ENCODE measurements around the gene ZFR.

ZFR gene

GRCh38 chr5:32365623-32366022 is 78.9 kb downstream of the ZFR start:
- no peaks in the 10 kb centered on the region for H3K4me1 ChIP-seq (ENCODE audit: low read length)
- no peak for TF ChIP-seq CTCF (IDR thresholded peaks at IDR 0.05; ENCODE audit: low read depth, low read length)
- TF ChIP-seq EZH2phosphoT487 (IDR thresholded peaks at IDR 0.05; ENCODE audit: low read depth), result no peak
- H3K9me3 ChIP-seq (ENCODE audit: insufficient read depth, low read length), result no peaks in the 10 kb centered on the region
- H3K36me3 ChIP-seq (replicated peaks; ENCODE audit: low read depth, low read length), result peaks cover 16% of the 10 kb centered on the region
- no peak overlapping the region for H3K4me2 ChIP-seq (ENCODE audit: low read length)
- H3K27ac ChIP-seq (ENCODE audit: low read length), result no peak overlapping the region
- no peaks in the 10 kb centered on the region for H4K20me1 ChIP-seq (ENCODE audit: insufficient read depth, low read length)
- no peak overlapping the region for H3K4me3 ChIP-seq (ENCODE audit: low read length)
- no peak overlapping the region for H2AFZ ChIP-seq (ENCODE audit: low read depth, low read length)
- H3K79me2 ChIP-seq (ENCODE audit: low read length), result no peaks in the 10 kb centered on the region
- H3K9ac ChIP-seq (ENCODE audit: low read length), result no peak overlapping the region
- no peaks in the 10 kb centered on the region for H3K27me3 ChIP-seq (ENCODE audit: low read depth, low read length)

GRCh38 chr5:32363030-32363429 is 81.5 kb downstream of the ZFR start:
- Histone ChIP-seq H3K4me1 (ENCODE audit: low read length) (no peaks in the 10 kb centered on the region), H4K20me1 (ENCODE audit: insufficient read depth, low read length) (no peaks in the 10 kb centered on the region), H3K4me3 (ENCODE audit: low read length) (no peak overlapping the region), H3K27me3 (ENCODE audit: low read depth, low read length) (no peaks in the 10 kb centered on the region), H3K79me2 (ENCODE audit: low read length) (no peaks in the 10 kb centered on the region), H2AFZ (ENCODE audit: low read depth, low read length) (no peak overlapping the region), H3K4me2 (ENCODE audit: low read length) (no peak overlapping the region), H3K9ac (ENCODE audit: low read length) (no peak overlapping the region), H3K27ac (ENCODE audit: low read length) (no peak overlapping the region), H3K36me3 (replicated peaks; ENCODE audit: low read depth, low read length) (peaks cover 13% of the 10 kb centered on the region), H3K9me3 (ENCODE audit: insufficient read depth, low read length) (no peaks in the 10 kb centered on the region)
- TF ChIP-seq EZH2phosphoT487 (IDR thresholded peaks at IDR 0.05; ENCODE audit: low read depth), result no peak
- no peak for TF ChIP-seq CTCF (IDR thresholded peaks at IDR 0.05; ENCODE audit: low read depth, low read length)

- H3K79me2 ChIP-seq (ENCODE audit: low read length), result no peaks in the 10 kb centered on the region
- H2AFZ ChIP-seq (ENCODE audit: low read depth, low read length), result no peak overlapping the region
- H3K4me1 ChIP-seq (ENCODE audit: low read length), result no peaks in the 10 kb centered on the region
- no peaks in the 10 kb centered on the region for H3K27me3 ChIP-seq (ENCODE audit: low read depth, low read length)
- no peaks in the 10 kb centered on the region for H4K20me1 ChIP-seq (ENCODE audit: insufficient read depth, low read length)
- H3K9me3 ChIP-seq (ENCODE audit: insufficient read depth, low read length), result no peaks in the 10 kb centered on the region
- TF ChIP-seq CTCF (IDR thresholded peaks at IDR 0.05; ENCODE audit: low read depth, low read length), result no peak
- TF ChIP-seq EZH2phosphoT487 (IDR thresholded peaks at IDR 0.05; ENCODE audit: low read depth), result no peak
- H3K4me3 ChIP-seq (ENCODE audit: low read length), result no peak overlapping the region
- H3K27ac ChIP-seq (ENCODE audit: low read length), result no peak overlapping the region
- no peak overlapping the region for H3K9ac ChIP-seq (ENCODE audit: low read length)
- no peak overlapping the region for H3K4me2 ChIP-seq (ENCODE audit: low read length)
- peaks cover 13% of the 10 kb centered on the region for H3K36me3 ChIP-seq (replicated peaks; ENCODE audit: low read depth, low read length)
Observed at GRCh38 chr5:32362527-32362926, 82.0 kb downstream of the ZFR start.

GRCh38 chr5:32360906-32361305 is 83.6 kb downstream of the ZFR start:
- Histone ChIP-seq H3K79me2 (ENCODE audit: low read length) (no peaks in the 10 kb centered on the region), H4K20me1 (ENCODE audit: insufficient read depth, low read length) (no peaks in the 10 kb centered on the region), H3K9me3 (ENCODE audit: insufficient read depth, low read length) (no peaks in the 10 kb centered on the region), H3K4me1 (ENCODE audit: low read length) (no peaks in the 10 kb centered on the region), H3K4me3 (ENCODE audit: low read length) (no peak overlapping the region), H3K27me3 (ENCODE audit: low read depth, low read length) (no peaks in the 10 kb centered on the region), H3K9ac (ENCODE audit: low read length) (no peak overlapping the region), H3K27ac (ENCODE audit: low read length) (no peak overlapping the region), H2AFZ (ENCODE audit: low read depth, low read length) (no peak overlapping the region), H3K36me3 (replicated peaks; ENCODE audit: low read depth, low read length) (peaks cover 16% of the 10 kb centered on the region), H3K4me2 (ENCODE audit: low read length) (no peak overlapping the region)
- no peak for TF ChIP-seq CTCF (IDR thresholded peaks at IDR 0.05; ENCODE audit: low read depth, low read length)
- TF ChIP-seq EZH2phosphoT487 (IDR thresholded peaks at IDR 0.05; ENCODE audit: low read depth), result no peak

Measured in OCI-LY3 (cell line).